Loucy (cell line): ENCODE results near the gene CTIF.

Source experiments
- EZH2phosphoT487 ChIP-seq: fragments of 200-600 bp; IDR thresholded peaks from 2 replicates; pipeline ENCODE4 v1.6.1; 2018; ENCODE audit warnings: antibody characterized with exemption, mild to moderate bottlenecking, moderate library complexity, borderline replicate concordance
- TF ChIP-seq, protein P1 (sequence below): fragments of 200-600 bp; sonication (generic); conservative IDR thresholded peaks from 2 replicates; pipeline ENCODE4 v1.5.1; 2014; ENCODE audit warnings: mild to moderate bottlenecking, antibody characterized with exemption, low read length

- TF ChIP-seq, protein P1, sequence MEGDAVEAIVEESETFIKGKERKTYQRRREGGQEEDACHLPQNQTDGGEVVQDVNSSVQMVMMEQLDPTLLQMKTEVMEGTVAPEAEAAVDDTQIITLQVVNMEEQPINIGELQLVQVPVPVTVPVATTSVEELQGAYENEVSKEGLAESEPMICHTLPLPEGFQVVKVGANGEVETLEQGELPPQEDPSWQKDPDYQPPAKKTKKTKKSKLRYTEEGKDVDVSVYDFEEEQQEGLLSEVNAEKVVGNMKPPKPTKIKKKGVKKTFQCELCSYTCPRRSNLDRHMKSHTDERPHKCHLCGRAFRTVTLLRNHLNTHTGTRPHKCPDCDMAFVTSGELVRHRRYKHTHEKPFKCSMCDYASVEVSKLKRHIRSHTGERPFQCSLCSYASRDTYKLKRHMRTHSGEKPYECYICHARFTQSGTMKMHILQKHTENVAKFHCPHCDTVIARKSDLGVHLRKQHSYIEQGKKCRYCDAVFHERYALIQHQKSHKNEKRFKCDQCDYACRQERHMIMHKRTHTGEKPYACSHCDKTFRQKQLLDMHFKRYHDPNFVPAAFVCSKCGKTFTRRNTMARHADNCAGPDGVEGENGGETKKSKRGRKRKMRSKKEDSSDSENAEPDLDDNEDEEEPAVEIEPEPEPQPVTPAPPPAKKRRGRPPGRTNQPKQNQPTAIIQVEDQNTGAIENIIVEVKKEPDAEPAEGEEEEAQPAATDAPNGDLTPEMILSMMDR: no peak
- TF ChIP-seq EZH2phosphoT487: no peak
Measured at GRCh38 chr18:48753691-48754090, 214.9 kb downstream of the CTIF start.
